Stimulated activated CD4-positive, alpha-beta T cell treated with anti-CD3 and anti-CD28 coated beads, TNF-alpha, amount 100 ng/mL, for 4 hours (primary cell): ENCODE data around the gene ZSCAN25.
"Not testable (repeated sequence)": the region's sequence is repeated elsewhere in the genome, so short reads cannot be mapped to it uniquely, and the experiment has no call there.

Experiments used
- DNase-seq, 3 experiments: peaks; one replicate each; pipeline ENCODE4 v3.0.0-alpha.2; 2020; ENCODE audit warnings: low read depth in 3 of 3

ZSCAN25 gene

GRCh38 chr7:99617192-99617781 lies 541 bp downstream of the ZSCAN25 start:
- no peak for DNase-seq

DNA sequence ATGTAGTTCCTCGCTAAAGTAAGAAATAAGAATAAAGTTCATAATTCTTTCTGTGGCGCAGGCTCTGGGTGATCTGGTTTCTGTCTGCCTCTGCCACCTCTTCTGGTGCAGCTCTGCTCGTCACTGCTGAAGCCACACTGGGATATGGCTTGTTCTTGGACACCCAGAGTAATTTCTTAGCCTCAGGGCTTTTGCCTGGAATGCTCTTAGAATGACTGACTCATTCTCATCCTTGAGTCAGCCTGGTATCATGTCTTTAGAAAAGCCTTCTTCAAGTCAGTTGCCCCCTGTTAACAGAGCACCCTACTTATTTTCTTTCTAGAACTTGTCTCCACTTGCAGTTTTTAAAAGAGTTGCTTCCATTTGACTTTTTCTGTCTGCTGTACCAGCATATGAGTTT lies 2.0 kb downstream of the ZSCAN25 start:
- no peak for DNase-seq

DNA sequence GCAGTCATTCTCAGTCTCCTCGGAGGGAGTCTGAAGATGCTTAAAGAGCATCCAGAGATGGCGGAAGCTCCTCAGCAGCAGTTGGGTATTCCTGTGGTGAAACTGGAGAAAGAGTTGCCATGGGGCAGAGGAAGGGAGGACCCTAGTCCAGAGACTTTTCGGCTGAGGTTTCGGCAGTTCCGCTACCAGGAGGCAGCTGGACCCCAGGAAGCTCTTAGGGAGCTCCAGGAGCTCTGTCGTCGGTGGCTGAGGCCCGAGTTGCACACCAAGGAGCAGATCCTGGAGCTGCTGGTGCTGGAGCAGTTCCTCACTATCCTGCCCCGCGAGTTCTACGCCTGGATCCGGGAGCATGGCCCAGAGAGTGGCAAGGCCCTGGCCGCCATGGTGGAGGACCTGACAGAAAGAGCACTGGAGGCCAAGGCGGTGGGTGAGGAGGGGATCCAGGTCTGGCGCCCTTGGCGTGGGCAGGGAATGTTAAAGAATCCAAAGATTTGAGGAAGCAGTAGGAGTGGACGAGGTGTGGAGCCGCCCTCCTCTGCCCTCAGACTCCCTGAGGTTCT lies 2.9 kb downstream of the ZSCAN25 start:
- DNase-seq = no peak

DNA sequence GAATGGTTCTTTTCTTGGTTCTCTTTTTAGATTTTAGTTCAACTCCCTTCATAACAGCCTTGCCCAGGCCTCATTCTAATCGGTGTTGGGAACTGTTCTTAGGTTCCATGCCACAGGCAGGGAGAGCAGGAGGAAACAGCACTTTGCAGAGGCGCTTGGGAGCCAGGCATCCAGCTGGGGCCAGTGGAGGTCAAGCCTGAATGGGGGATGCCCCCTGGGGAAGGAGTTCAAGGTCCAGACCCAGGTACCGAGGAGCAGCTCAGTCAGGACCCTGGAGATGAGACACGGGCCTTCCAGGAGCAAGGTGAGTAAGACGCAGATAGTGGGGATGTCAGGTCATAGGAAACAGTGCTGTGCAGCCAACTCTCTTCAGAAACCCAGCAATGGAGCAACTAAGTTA lies 4.5 kb downstream of the ZSCAN25 start:
- DNase-seq = no peak

GRCh38 chr7:99622596-99622995 lies 5.8 kb downstream of the ZSCAN25 start:
- no peak for DNase-seq

- no peak for DNase-seq
These were observed 6.4 kb downstream of the ZSCAN25 start for GRCh38 chr7:99623091-99623693.

GRCh38 chr7:99623702-99624447 lies 7.1 kb downstream of the ZSCAN25 start:
- DNase-seq = no peak

DNA sequence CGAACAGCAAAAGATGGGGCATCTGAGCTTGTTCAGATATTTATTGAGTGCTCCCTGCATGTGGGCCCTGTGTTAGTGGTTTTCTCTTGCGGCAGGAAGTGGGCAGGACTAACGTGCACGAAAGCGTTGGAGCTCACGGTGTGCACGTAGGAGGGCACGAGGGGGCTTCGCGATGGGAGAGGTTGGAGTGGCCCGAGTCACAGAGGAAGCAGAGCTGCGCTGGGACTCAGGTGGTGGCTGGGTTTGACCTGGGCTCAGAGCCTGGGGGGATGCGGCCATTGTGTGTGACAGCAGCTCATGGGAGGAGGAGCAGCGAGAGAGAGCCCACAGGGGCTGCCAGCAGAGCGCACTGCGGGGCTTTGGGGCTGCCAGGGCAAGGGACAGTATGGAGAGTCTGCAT lies 7.7 kb downstream of the ZSCAN25 start:
- peak; percentile 28 to 40 (median 34) for DNase-seq

DNA sequence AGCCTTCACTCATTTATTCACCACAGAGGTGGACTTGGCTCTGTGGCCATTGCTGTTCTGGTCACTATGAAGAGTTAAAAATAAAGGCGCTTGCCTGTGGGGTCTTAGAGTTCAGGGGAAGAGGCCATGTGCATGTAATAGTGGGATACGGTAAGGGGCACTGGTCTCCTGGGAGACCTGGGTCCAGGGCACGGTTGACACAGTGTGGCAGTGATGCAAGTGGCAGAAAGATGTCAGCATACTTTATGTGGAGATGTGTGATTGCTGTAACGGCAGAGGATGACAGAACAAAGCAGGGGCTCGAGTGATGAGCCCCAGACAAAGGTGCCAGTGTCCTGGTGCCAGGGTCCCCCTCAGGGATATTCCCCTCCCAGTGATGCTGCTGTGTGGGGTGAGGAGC lies 8.6 kb downstream of the ZSCAN25 start:
- no peak for DNase-seq

GRCh38 chr7:99625961-99626360 lies 9.2 kb downstream of the ZSCAN25 start:
- no peak for DNase-seq

- DNase-seq = no peak
These were observed 9.9 kb downstream of the ZSCAN25 start for GRCh38 chr7:99626661-99627060.

DNA sequence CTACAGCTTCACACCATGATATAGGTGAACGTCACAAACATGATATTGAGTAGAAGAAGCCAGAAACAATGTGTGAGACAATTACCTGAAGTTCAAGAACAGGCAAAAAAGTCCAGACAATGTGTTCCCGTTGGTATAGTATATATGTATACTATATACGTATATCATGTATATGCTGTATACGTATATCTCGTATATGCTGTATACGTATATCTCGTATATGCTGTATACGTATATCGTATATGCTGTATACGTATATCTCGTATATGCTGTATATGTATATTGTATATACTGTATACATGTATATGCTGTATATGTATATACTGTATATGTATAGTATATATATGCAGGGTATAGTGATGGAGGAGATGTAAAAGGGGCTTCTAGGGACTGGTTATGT lies 10.8 kb downstream of the ZSCAN25 start:
- no peak for DNase-seq

DNA sequence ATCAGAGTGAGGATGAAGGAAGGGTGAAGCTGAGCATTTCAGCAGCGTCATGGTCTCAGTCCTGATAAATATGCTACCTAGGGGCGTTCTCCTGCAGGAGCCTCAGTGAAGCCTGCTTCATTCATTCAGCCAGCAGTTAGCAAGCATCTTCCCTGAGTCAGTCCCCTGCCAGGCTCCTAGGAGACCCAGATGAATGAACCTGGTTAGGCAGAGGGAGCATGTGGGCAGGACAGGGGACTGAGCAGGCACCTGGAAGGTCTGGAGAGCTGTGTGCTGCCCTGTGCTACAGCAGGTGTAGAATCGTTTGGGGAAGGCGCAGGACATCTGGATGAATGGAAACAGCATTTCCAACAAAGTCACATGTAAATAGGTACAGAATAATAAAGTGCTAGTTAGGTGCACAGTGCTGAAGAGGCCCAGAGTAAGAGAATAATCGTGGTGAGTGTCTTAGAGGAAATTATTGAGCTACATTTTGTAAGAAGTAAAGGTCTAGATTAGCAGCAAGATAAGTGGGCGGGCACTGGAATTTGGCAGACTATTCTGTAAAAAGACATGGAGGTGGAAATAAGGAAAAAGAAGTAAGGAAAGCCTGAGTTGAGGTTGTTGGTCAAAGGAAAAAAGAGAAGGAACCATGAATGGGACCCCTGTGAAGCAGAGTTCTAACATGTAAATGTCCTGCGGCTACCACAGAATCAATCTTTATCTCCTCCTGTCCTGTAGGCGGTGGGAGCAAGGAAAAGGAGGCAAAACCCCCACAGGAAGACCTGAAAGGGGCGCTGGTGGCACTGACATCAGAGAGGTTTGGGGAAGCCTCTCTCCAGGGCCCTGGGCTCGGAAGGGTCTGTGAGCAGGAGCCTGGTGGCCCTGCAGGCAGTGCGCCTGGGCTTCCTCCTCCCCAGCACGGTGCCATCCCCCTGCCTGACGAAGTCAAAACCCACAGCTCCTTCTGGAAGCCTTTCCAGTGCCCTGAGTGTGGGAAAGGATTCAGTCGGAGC lies 12.0 kb downstream of the ZSCAN25 start:
- DNase-seq = no peak

- DNase-seq = no peak
These were observed 12.9 kb downstream of the ZSCAN25 start for GRCh38 chr7:99629643-99630042.

- no peak for DNase-seq
These were observed 14.8 kb downstream of the ZSCAN25 start for GRCh38 chr7:99631295-99632109.

DNA sequence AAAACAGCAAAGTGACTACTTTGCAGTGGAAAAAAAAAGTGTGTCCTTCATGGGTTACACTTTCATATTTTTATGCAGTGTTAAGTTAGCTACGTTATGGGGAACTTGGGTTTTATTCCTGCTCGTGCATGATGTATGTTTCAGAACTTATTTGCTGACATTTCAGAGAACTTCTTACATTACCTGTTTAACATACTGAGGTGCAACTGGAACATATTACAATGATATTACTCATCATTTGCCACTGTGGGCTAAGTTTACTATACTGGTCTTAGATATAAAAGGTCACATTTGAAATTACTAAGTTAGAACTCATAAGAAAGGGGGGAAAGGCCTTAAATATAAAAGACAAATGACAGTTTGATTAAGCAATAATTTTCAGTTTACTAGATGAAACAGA lies 20.7 kb downstream of the ZSCAN25 start:
- DNase-seq = not testable (repeated sequence)

- DNase-seq = no peak
These were observed 22.0 kb downstream of the ZSCAN25 start for GRCh38 chr7:99638731-99639130.

DNA sequence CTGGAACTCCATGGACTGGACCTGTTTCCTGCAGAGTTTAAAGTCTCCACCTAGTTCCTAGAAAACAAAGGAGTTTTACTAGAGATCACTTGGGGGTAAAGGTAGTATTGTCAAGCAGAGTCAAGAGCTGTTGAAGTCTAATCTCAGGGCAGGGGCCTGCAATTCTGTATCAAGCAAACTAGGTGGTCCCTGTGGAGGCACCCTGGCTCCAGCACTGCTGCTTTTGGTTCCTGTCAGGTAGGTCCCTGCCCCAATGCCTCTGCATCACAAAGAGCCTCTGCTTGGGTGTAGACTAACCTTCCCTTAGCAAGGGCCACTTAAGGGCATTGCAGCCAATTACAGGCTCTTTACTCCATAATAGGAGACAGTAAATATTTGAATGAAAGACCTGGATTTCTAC lies 22.5 kb downstream of the ZSCAN25 start:
- no peak for DNase-seq

- DNase-seq = no peak
These were observed 25.3 kb downstream of the ZSCAN25 start for GRCh38 chr7:99642027-99642426.

DNA sequence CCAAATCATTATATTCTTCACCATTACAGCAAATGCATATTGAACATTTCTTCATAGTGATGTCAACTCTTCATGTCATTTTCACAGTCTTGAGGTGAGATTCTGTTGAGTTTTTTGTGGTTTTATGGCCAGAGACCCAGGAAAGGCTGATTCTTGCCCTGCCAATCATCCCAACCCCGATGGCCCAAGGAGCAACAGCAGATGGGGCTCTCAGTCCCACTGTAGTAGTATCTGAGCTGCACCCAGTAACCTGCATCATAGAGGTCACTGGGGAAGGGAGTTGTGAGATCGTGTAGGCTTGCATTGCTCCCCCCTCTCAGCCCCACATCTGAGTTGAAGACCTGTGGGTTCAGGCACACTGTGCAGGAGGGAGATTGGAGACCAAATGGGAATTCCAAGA lies 26.7 kb downstream of the ZSCAN25 start:
- DNase-seq = no peak

- DNase-seq = no peak
These were observed 27.7 kb downstream of the ZSCAN25 start for GRCh38 chr7:99644431-99644830.
